ENCODE measurements around the gene CCN6. TPM values are rescaled to one million over a fixed set of nuclear protein-coding genes. Genes with fewer than 3 reads are reported as not detected.

CCN6 gene
- total RNA-seq, 1 donor from 2014 or later = 0.34 TPM

DNA sequence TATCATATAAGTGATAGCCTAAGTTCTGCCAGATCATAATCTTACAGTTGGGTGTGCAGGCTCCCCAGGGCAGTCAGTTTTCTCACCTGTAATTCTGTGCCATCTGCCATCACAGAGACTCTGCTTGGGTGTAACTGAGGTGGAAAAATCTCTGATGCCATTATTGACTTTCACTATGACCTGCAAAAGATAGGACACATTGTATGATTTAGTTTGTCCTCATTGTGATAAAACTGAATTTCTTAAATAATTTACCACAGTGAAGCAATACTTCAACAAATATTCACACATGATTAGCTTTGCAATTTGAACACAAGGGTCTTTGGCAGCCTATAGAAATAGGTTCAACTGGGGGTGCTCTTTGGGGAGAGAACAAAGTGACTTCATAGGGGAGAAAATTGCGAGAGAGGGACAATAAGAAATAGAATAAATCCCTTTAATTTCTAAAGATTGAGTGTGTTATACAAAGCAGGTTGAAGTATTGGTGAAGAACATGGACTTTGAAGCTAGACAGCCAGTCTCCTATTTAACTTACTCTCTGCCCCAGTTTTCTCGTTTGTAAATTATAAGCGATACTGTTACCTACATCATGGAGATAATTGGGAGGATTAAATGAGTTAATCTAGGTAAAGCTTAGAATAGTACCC, 60.8 kb downstream of the CCN6 start:
- Mint-ChIP-seq H3K9me3 (no peaks in the 10 kb centered on the region), H3K27me3 (ENCODE audit: low read depth) (peaks cover 18% of the 10 kb centered on the region), H3K36me3 (ENCODE audit: low read depth) (no peaks in the 10 kb centered on the region), H3K27ac (no peak overlapping the region), H3K4me1 (ENCODE audit: low read depth) (peaks cover 20% of the 10 kb centered on the region), H3K4me3 (ENCODE audit: low read depth) (no peak overlapping the region)
- intact Hi-C loops (cut with micrococcal nuclease) = loop anchor here (5.0 kb wide), 1 partner anchor 38 kb away; no protein-coding TSS in a partner anchor
- DNase-seq (ENCODE audit: low spot score) = no peak

DNA sequence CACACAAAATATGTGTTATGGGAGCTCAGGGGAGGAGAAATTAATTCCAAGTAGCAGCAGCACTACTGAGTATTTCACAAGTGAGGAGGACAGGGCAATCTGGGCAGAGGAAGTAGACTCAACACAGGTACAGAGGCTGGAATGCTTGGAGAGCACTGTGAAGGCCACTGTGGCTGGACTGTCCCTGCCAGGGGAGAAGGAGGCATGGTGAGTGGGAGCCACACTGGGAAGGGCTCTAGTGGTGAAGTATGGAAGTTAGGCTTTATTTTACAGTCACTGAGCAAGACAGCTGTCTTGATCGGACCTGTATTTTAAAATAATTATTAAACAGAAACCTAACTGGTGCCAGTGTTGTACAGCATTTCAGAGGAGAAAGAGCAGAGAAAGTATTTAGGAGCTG, 62.3 kb downstream of the CCN6 start:
- H3K36me3 Mint-ChIP-seq (ENCODE audit: low read depth) = no peaks in the 10 kb centered on the region
- peaks cover 20% of the 10 kb centered on the region for H3K4me1 Mint-ChIP-seq (ENCODE audit: low read depth)
- H3K4me3 Mint-ChIP-seq (ENCODE audit: low read depth) = no peak overlapping the region
- DNase-seq (ENCODE audit: low spot score) = no peak
- no peak overlapping the region for H3K27ac Mint-ChIP-seq
- intact Hi-C loops (cut with micrococcal nuclease) = loop anchor here (2.0 to 5.0 kb wide), 2 partner anchors 29 to 36 kb away; partner anchors contain the start of genes FAM229B and TUBE1
- H3K27me3 Mint-ChIP-seq (ENCODE audit: low read depth) = peaks cover 17% of the 10 kb centered on the region
- H3K9me3 Mint-ChIP-seq = no peaks in the 10 kb centered on the region

DNA sequence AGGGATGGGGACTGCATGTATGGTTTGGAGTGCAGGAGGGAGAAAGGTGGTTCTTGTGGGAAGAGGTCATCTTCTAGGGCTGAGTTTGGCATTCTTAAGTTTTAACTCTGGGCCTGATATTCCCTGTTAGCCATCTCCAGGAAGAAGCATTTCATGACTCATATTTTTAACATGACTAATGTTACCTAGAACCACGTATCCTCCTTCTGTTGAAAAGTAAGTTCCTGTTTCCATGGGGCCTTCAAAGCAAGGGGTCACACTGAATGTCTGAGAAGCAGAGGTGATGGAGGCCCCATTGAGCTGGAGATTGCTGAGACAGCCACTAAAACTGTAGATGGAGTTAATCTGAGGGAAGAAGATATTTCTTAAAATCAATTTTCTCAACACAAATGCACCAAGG, 63.6 kb downstream of the CCN6 start:
- H3K9me3 Mint-ChIP-seq = no peaks in the 10 kb centered on the region
- H3K4me1 Mint-ChIP-seq (ENCODE audit: low read depth) = peaks cover 20% of the 10 kb centered on the region
- H3K4me3 Mint-ChIP-seq (ENCODE audit: low read depth) = peak overlapping the region; percentile 41
- H3K27ac Mint-ChIP-seq = peak overlapping the region; percentile 82
- H3K36me3 Mint-ChIP-seq (ENCODE audit: low read depth) = no peaks in the 10 kb centered on the region
- intact Hi-C loops (cut with micrococcal nuclease) = loop anchor here (2.0 to 5.0 kb wide), 2 partner anchors 31 to 35 kb away; partner anchors contain the start of genes FAM229B and TUBE1
- peaks cover 12% of the 10 kb centered on the region for H3K27me3 Mint-ChIP-seq (ENCODE audit: low read depth)
- no peak for DNase-seq (ENCODE audit: low spot score)

DNA sequence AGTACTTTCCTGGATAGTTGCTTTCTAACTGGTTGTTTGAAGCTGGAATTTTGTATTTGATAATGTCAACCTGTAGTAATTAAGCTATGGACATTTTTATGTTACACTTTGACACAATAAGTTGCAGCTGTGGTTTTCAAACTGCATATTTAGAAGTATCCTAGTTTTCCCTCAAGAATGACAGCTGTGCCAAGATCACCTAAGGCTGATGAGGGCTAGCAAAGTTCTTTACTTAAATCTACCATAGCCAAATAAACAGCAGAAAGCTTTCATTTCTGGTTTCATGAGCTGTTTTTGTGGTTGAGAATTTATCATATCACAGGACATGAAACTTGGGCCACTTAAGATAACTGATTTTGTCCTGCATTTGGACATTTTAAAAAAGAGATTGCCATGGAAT, 64.1 kb downstream of the CCN6 start:
- intact Hi-C loops (cut with micrococcal nuclease) = loop anchor here (5.0 kb wide), 1 partner anchor 34 kb away; no protein-coding TSS in a partner anchor
- no peak overlapping the region for H3K27ac Mint-ChIP-seq

More for the DNA sequence above, 64.1 kb downstream of the CCN6 start:
- peaks cover 10% of the 10 kb centered on the region for H3K27me3 Mint-ChIP-seq (ENCODE audit: low read depth)
- H3K4me1 Mint-ChIP-seq (ENCODE audit: low read depth) = peaks cover 20% of the 10 kb centered on the region
- H3K9me3 Mint-ChIP-seq = no peaks in the 10 kb centered on the region
- no peaks in the 10 kb centered on the region for H3K36me3 Mint-ChIP-seq (ENCODE audit: low read depth)
- H3K4me3 Mint-ChIP-seq (ENCODE audit: low read depth) = no peak overlapping the region
- DNase-seq (ENCODE audit: low spot score) = no peak

Other genes starting within 250 kb of the CCN6 start
- 359 TPM in 2 replicates for gene FYN, start 180.7 kb upstream of the CCN6 start, total RNA-seq
- 21.0 and 24.3 TPM in 2 replicates for gene TUBE1, start 33.4 kb downstream of the CCN6 start, total RNA-seq
- gene FAM229B, start 33.5 kb downstream of the CCN6 start, total RNA-seq = 1.1 and 3.1 TPM in 2 replicates
- gene LAMA4, start 200.5 kb downstream of the CCN6 start, total RNA-seq = not detected in 2 replicates

Measured in activated T-helper 2 cell treated with anti-CD3 and anti-CD28 coated beads, Interferon-gamma antibody, Interleukin-2, Interleukin-4, amounts not matched to agents 10 μg/mL and 5 μg/mL and 100 μg/mL, durations not matched to agents 14 hours and 24 hours and 36 hours (primary cell).